Upper lobe of left lung (tissue), 6 donors: ENCODE measurements around the gene KIF3B. TPM values are rescaled to one million over a fixed set of nuclear protein-coding genes. Genes with fewer than 3 reads are reported as not detected.
A peak's percentile ranks its signal among the peaks of the same experiment; 100 is the strongest.
"Not testable (repeated sequence)": the region's sequence is repeated elsewhere in the genome, so short reads cannot be mapped to it uniquely, and the experiment has no call there.

ENCODE experiments used
- ATAC-seq, 2 donors: fragments of 200-7000 bp; cut with Tn5 transposase; one replicate each; pipeline ENCODE4 v1.9.1; 2022; ENCODE audit warnings: mild to moderate bottlenecking in 2 of 2, moderate library complexity in 2 of 2; ENCODE audit not compliant: low FRiP score in 2 of 2
- DNase-seq, 2 donors: peaks; one replicate each; pipeline ENCODE4 v3.0.0-alpha.2; 2019 to 2020
- H3K27ac ChIP-seq, 4 donors: fragments of 200-600 bp; sonication (generic); one replicate each; pipeline ENCODE4 v1.5.1; 2016 to 2019
- H3K27me3 ChIP-seq, 4 donors: fragments of 200-600 bp; sonication (generic); one replicate each; pipeline ENCODE4 v1.5.1; 2017 to 2019
- H3K36me3 ChIP-seq, 4 donors: fragments of 200-600 bp; sonication (generic); one replicate each; pipeline ENCODE4 v1.5.1; 2016 to 2019
- H3K4me1 ChIP-seq, 4 donors: fragments of 200-600 bp; sonication (generic); one replicate each; pipeline ENCODE4 v1.5.1; 2018 to 2019
- H3K4me3 ChIP-seq, 4 donors: fragments of 200-600 bp; sonication (generic); one replicate each; pipeline ENCODE4 v1.5.1; 2017 to 2019; ENCODE audit warnings: mild to moderate bottlenecking in 2 of 4, moderate library complexity in 1 of 4
- H3K9me3 ChIP-seq, 4 donors: fragments of 200-600 bp; sonication (generic); one replicate each; pipeline ENCODE4 v1.5.1; 2018 to 2019
- CTCF ChIP-seq, 6 experiments: fragments of 450-650 bp in 4 of 6; fragments of 200-600 bp in 2 of 6; sonication (generic) in 2 of 6; IDR thresholded peaks; one replicate each; pipeline ENCODE4 v1.5.1; 2016 to 2019; ENCODE audit warnings: antibody characterized with exemption in 6 of 6
- EP300 ChIP-seq, 4 donors: sonication (generic); formaldehyde crosslinking; IDR thresholded peaks; one replicate each; pipeline ENCODE4 v1.5.1; 2017; ENCODE audit warnings: antibody characterized with exemption in 4 of 4, control low read depth in 2 of 4
- POLR2A ChIP-seq, 4 donors: fragments of 450-650 bp; IDR thresholded peaks; one replicate each; pipeline ENCODE4 v1.5.1; 2016 to 2017; ENCODE audit warnings: antibody characterized with exemption in 4 of 4, mild to moderate bottlenecking in 2 of 4
- POLR2AphosphoS5 ChIP-seq, 2 donors: sonication (generic); formaldehyde crosslinking; IDR thresholded peaks; one replicate each; pipeline ENCODE4 v1.5.1; 2017; ENCODE audit warnings: antibody characterized with exemption in 2 of 2
- WGBS, 2 donors: methylation state at CpG; one replicate each; pipeline ENCODE4 v1.1.5; 2017 to 2018; 5-methylcytosine and 5-hydroxymethylcytosine counted together
- total RNA-seq, 6 donors: library from RNA; depleted of rRNA in 4 of 6; stranded (reverse); fragments of >200 nt in 4 of 6; gene quantifications; one replicate each; pipeline versions ENCODE4 v1.1.0 to v1.2.1, GENCODE V29; 2016 to 2021
- donor health status: DM: no; HTN: no; CAD: no; lungs with moderate emphysema.
- donor health status: DM: no; HTN: yes; CAD: no; lungs with severe emphysema.

The KIF3B gene
- total RNA-seq, 6 donors from 2014 or later = 14.7 to 37.5 (median 26.7) TPM

- Histone ChIP-seq H3K27ac (no peak overlapping the region), H3K4me1 (peaks cover 8 to 22% (median 13%) of the 10 kb centered on the region in 4 donors), H3K36me3 (peaks cover 0 to 3% (median 0%) of the 10 kb centered on the region in 4 donors), H3K4me3 (no peak overlapping the region), H3K27me3 (no peaks in the 10 kb centered on the region), H3K9me3 (no peaks in the 10 kb centered on the region)
- TF ChIP-seq EP300 (IDR thresholded peaks at IDR 0.05) (no peak), POLR2AphosphoS5 (IDR thresholded peaks at IDR 0.05) (no peak), POLR2A (IDR thresholded peaks at IDR 0.05) (no peak), CTCF (IDR thresholded peaks at IDR 0.05) (no peak)
- DNase-seq = no peak
- no peak for ATAC-seq
- WGBS, 2 donors = 75 to 79% methylated on average over 2 of the region's 2 CpGs
Measured at GRCh38 chr20:32354592-32355416, 77.4 kb downstream of the KIF3B start.

- no peak for TF ChIP-seq CTCF (IDR thresholded peaks at IDR 0.05)
- TF ChIP-seq EP300 (IDR thresholded peaks at IDR 0.05) = no peak
- TF ChIP-seq POLR2AphosphoS5 (IDR thresholded peaks at IDR 0.05) = no peak
- ATAC-seq (no peak), DNase-seq (no peak)
- 85 to 88% methylated on average over 6 of the region's 6 CpGs for WGBS, 2 donors
- Histone ChIP-seq H3K27ac (no peak overlapping the region), H3K9me3 (no peaks in the 10 kb centered on the region), H3K4me1 (peaks cover 13 to 28% (median 19%) of the 10 kb centered on the region in 4 donors), H3K27me3 (no peaks in the 10 kb centered on the region), H3K4me3 (no peak overlapping the region), H3K36me3 (no peaks in the 10 kb centered on the region)
Measured at GRCh38 chr20:32355417-32355841, 78.0 kb downstream of the KIF3B start.

- H3K27ac ChIP-seq = peak overlapping the region in 3 of 4 donors; percentile 98
- H3K4me3 ChIP-seq = not testable (repeated sequence)
- 81 to 88% methylated on average over 7 of the region's 7 CpGs for WGBS, 2 donors
Measured at GRCh38 chr20:32355907-32356621, 78.6 kb downstream of the KIF3B start.

GRCh38 chr20:32356622-32357374 is 79.3 kb downstream of the KIF3B start:
- peaks cover 21 to 42% (median 31%) of the 10 kb centered on the region in 4 donors for H3K4me1 ChIP-seq
- ATAC-seq = no peak
- WGBS, 2 donors = 22 to 27% methylated on average over 13 of the region's 13 CpGs
- no peaks in the 10 kb centered on the region for H3K36me3 ChIP-seq
- TF ChIP-seq POLR2AphosphoS5 (IDR thresholded peaks at IDR 0.05) (no peak), POLR2A (IDR thresholded peaks at IDR 0.05) (no peak)
- H3K9me3 ChIP-seq = no peaks in the 10 kb centered on the region
- H3K27me3 ChIP-seq = no peaks in the 10 kb centered on the region
- DNase-seq = no peak
- peak overlapping the region in 3 of 4 donors; percentile 87 to 97 (median 94) for H3K4me3 ChIP-seq
- peak overlapping the region; percentile 97 to 98 (median 98) for H3K27ac ChIP-seq

More at GRCh38 chr20:32355907-32356621, 78.6 kb downstream of the KIF3B start:
- ATAC-seq, H3K27me3 ChIP-seq, H3K36me3 ChIP-seq, DNase-seq, H3K9me3 ChIP-seq: not testable (repeated sequence)
- H3K4me1 ChIP-seq = peaks cover 19 to 34% (median 26%) of the 10 kb centered on the region in 4 donors

GRCh38 chr20:32357375-32357868 is 80.0 kb downstream of the KIF3B start:
- H3K27me3 ChIP-seq = no peaks in the 10 kb centered on the region
- H3K27ac ChIP-seq = peak overlapping the region; percentile 97 to 98 (median 98)
- no peaks in the 10 kb centered on the region for H3K9me3 ChIP-seq
- peak in 1 of 2 donors; percentile 52 for DNase-seq
- 0 to 2% methylated on average over 8 to 11 of the region's 11 CpGs for WGBS, 2 donors
- TF ChIP-seq CTCF (IDR thresholded peaks at IDR 0.05) (no peak), POLR2A (IDR thresholded peaks at IDR 0.05) (no peak), POLR2AphosphoS5 (IDR thresholded peaks at IDR 0.05) (no peak), EP300 (IDR thresholded peaks at IDR 0.05) (no peak)
- H3K4me1 ChIP-seq = peaks cover 22 to 48% (median 36%) of the 10 kb centered on the region in 4 donors
- ATAC-seq = peak; percentile 9 to 32
- peak overlapping the region; percentile 46 to 97 (median 90) for H3K4me3 ChIP-seq
- H3K36me3 ChIP-seq = no peaks in the 10 kb centered on the region
